ENCODE results near the gene NFATC4. TPM values are rescaled to one million over a fixed set of nuclear protein-coding genes. Genes with fewer than 3 reads are reported as not detected.

Gene NFATC4
- total and polyA plus RNA-seq, 2 experiments from 2014 or later, result 20.9 to 26.6 TPM

DNA sequence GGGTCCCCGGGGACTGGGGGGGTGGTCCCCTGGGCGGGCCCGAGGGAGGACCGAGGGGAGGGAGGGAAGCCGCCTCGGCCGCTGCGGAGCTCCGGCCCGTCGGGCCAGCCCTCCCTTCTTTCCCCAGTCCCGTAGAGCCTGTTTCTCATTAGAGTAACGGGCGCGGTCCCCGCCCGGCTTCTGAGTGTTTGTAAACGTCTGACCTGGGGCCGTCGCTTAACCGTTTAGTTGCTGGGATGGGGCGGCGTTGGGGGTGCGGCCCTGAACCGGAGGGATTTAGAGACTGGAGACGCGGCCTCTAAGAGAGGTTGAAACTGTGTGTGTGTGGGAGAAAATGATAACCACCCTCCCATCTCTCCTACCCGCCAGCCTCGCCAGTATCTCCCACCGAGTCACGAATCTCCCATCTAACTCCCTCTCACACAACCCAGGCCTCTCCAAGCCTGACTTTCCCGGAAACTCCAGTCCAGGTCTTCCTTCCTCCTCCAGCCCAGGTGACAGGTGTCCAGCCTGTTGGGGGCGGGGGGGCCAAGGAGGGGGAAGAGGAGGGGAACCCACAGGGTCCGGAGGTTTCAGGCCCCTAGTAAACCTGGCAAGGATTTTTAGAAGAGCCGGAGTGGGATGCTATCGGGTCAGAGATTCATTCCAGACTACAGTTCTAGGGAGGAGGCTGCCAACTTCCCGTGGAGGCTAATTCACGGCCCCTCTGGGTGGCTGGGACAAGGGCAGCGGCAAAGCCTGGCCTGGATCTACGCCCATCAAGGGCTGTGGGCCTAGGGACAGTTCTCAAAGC lies 1.1 kb upstream of the NFATC4 start:
- H2AFZ ChIP-seq, result peak overlapping the region; percentile 97
- no peaks in the 10 kb centered on the region; the same call in 2 of the 3 replicates for H3K9me3 Mint-ChIP-seq

DNA sequence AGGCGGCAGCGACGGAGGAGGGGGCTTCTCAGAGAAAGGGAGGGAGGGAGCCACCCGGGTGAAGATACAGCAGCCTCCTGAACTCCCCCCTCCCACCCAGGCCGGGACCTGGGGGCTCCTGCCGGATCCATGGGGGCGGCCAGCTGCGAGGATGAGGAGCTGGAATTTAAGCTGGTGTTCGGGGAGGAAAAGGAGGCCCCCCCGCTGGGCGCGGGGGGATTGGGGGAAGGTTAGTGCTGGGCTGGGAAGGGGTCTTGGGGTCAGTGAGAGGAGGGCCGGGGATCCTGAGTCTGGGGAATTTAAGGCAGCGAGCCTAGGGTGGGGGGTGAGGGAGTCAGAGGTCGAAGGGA lies 203 bp downstream of the NFATC4 start:
- ATAC-seq, result peak; percentile 3

More for the DNA sequence above, 1.1 kb upstream of the NFATC4 start:
- Histone ChIP-seq H3K9me2 (ENCODE audit: insufficient read depth) (no peaks in the 10 kb centered on the region), H4K20me1 (replicated peaks; ENCODE audit: insufficient read depth) (no peaks in the 10 kb centered on the region), H3K27ac (ENCODE audit: low read depth) (peak overlapping the region; percentile 92), H3K27me3 (ENCODE audit: insufficient read depth) (peaks cover 34% of the 10 kb centered on the region), H3K79me2 (replicated peaks; ENCODE audit: insufficient read depth) (no peaks in the 10 kb centered on the region), H3K4me1 (ENCODE audit: insufficient read depth) (peaks cover 14% of the 10 kb centered on the region; the same call in 1 of the 2 replicates), H3F3A (replicated peaks; ENCODE audit: low read depth) (0 out of 2 replicates have a peak, but pooled peaks cover 4% of the 10 kb centered on the region), H3K4me2 (peak overlapping the region; percentile 99), H3K4me3 (peak overlapping the region; percentile 97), H3K36me3 (ENCODE audit: insufficient read depth) (no peaks in the 10 kb centered on the region)
- Mint-ChIP-seq H3K27me3 (ENCODE audit: insufficient read depth, low read depth, poor library complexity) (peaks cover 17% of the 10 kb centered on the region), H3K36me3 (ENCODE audit: low read depth) (0 out of 3 replicates have a peak, but pooled peaks cover 2% of the 10 kb centered on the region), H3K27ac (peak overlapping the region; percentile 94), H3K4me1 (peaks cover 16% of the 10 kb centered on the region), H3K4me3 (peak overlapping the region; percentile 80)
- ATAC-seq, result peak; percentile 57
- TF ChIP-seq, protein P1, sequence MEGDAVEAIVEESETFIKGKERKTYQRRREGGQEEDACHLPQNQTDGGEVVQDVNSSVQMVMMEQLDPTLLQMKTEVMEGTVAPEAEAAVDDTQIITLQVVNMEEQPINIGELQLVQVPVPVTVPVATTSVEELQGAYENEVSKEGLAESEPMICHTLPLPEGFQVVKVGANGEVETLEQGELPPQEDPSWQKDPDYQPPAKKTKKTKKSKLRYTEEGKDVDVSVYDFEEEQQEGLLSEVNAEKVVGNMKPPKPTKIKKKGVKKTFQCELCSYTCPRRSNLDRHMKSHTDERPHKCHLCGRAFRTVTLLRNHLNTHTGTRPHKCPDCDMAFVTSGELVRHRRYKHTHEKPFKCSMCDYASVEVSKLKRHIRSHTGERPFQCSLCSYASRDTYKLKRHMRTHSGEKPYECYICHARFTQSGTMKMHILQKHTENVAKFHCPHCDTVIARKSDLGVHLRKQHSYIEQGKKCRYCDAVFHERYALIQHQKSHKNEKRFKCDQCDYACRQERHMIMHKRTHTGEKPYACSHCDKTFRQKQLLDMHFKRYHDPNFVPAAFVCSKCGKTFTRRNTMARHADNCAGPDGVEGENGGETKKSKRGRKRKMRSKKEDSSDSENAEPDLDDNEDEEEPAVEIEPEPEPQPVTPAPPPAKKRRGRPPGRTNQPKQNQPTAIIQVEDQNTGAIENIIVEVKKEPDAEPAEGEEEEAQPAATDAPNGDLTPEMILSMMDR (conservative IDR thresholded peaks at IDR 0.05; ENCODE audit: low read depth in 2 of 2), result no peak
- TF ChIP-seq CREB1 (CRISPR knock-in tag; IDR thresholded peaks at IDR 0.05; ENCODE audit: low read depth), result peak; percentile 59
- peak; percentile 97 for DNase-seq (ENCODE audit: low spot score)

More for the DNA sequence above, 203 bp downstream of the NFATC4 start:
- Mint-ChIP-seq H3K27ac (peak overlapping the region; percentile 94), H3K4me3 (peak overlapping the region; percentile 80), H3K9me3 (no peaks in the 10 kb centered on the region; the same call in 2 of the 3 replicates), H3K4me1 (peaks cover 22% of the 10 kb centered on the region), H3K36me3 (ENCODE audit: low read depth) (peaks cover 6% of the 10 kb centered on the region), H3K27me3 (ENCODE audit: insufficient read depth, low read depth, poor library complexity) (peaks cover 21% of the 10 kb centered on the region)
- peaks cover 14% of the 10 kb centered on the region; the same call in 1 of the 2 replicates for H3K4me1 ChIP-seq (ENCODE audit: insufficient read depth)
- H3F3A ChIP-seq (replicated peaks; ENCODE audit: low read depth), result 0 out of 2 replicates have a peak, but pooled peaks cover 4% of the 10 kb centered on the region
- H3K4me2 ChIP-seq, result peak overlapping the region; percentile 99
- no peaks in the 10 kb centered on the region for H3K36me3 ChIP-seq (ENCODE audit: insufficient read depth)
- H3K4me3 ChIP-seq, result peak overlapping the region; percentile 97
- H3K27me3 ChIP-seq (ENCODE audit: insufficient read depth), result peaks cover 21% of the 10 kb centered on the region; the same call in 1 of the 2 replicates
- peaks cover 4% of the 10 kb centered on the region; the same call in 1 of the 2 replicates for H3K9me2 ChIP-seq (ENCODE audit: insufficient read depth)
- no peaks in the 10 kb centered on the region for H3K79me2 ChIP-seq (replicated peaks; ENCODE audit: insufficient read depth)
- H2AFZ ChIP-seq, result no peak overlapping the region
- no peaks in the 10 kb centered on the region for H4K20me1 ChIP-seq (replicated peaks; ENCODE audit: insufficient read depth)
- TF ChIP-seq, protein P1 (conservative IDR thresholded peaks at IDR 0.05; ENCODE audit: low read depth in 2 of 2), result no peak
- no peak for TF ChIP-seq ZNF331 (CRISPR knock-in tag; IDR thresholded peaks at IDR 0.05; ENCODE audit: low read depth)
- TF ChIP-seq, protein P2, sequence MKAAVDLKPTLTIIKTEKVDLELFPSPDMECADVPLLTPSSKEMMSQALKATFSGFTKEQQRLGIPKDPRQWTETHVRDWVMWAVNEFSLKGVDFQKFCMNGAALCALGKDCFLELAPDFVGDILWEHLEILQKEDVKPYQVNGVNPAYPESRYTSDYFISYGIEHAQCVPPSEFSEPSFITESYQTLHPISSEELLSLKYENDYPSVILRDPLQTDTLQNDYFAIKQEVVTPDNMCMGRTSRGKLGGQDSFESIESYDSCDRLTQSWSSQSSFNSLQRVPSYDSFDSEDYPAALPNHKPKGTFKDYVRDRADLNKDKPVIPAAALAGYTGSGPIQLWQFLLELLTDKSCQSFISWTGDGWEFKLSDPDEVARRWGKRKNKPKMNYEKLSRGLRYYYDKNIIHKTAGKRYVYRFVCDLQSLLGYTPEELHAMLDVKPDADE (IDR thresholded peaks at IDR 0.05), result no peak
- no peak for TF ChIP-seq STAT1 (IDR thresholded peaks at IDR 0.05; ENCODE audit: unreplicated experiment)
- H3K27ac ChIP-seq (ENCODE audit: low read depth), result peak overlapping the region; percentile 83; the same call in 1 of the 2 replicates
- DNase-seq (ENCODE audit: low spot score), result peak; percentile 60

Data from GM23338 (cell line).